AG10803 (cell line): ENCODE data around the gene CASQ2.

Source experiments
- DNase-seq: peaks from one replicate; pipeline ENCODE4 v3.0.0; 2010; ENCODE audit warnings: low read depth
- H3K4me3 ChIP-seq: 2 replicates; pipeline ENCODE4 v1.5.1; 2011; ENCODE audit warnings: mild to moderate bottlenecking, low read length, control low read depth
- CTCF ChIP-seq: conservative IDR thresholded peaks from 2 replicates; pipeline ENCODE4 v1.5.1; 2011; ENCODE audit warnings: mild to moderate bottlenecking, low read length, control low read depth, inconsistent platforms

CASQ2 gene

DNA sequence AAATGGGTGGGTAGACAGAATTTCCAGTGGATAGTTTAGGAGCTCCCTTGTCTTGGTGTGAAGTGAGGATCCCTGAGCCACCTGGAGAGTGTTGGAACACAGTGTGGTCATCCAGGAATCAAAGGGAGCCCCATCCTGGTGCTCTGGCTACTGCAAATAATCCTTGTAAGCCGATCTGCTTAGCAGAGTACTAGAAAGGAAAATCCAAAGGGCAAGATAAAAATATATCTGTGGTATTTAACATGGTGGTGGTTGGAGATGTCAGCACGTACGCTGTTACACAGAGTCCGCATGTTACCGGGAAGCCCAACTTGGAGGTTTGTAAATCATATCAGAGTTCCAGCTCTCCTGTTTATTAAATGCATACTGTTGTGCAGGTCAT is 87.8 kb downstream of the CASQ2 start:
- no peak for TF ChIP-seq CTCF
- no peak for DNase-seq
- H3K4me3 ChIP-seq = no peak overlapping the region

DNA sequence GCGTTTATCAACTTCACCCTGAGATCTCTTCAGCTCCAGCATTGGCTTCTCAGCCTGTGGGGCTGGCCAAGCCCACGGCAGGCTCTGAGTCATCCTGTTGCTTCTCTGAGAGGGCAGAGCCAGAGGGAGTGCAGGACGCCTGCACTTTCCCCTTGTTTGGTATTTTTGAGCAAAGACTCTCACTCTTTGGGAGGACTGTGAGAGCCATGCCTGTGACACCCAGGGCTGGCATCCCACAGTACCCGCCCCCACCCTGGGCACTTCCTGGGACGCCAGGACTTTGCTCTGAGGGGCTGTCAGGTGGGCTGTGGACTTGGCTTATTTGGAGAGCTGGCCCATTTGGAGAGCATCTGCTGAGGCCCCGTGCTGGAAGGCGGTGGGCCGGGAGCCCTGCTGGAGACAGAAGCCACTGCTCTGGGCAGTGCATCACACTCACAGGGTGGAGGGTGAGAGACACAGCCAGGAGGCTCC is 89.3 kb downstream of the CASQ2 start:
- DNase-seq = peak; percentile 73
- no peak overlapping the region for H3K4me3 ChIP-seq
- peak; percentile 20 for TF ChIP-seq CTCF

DNA sequence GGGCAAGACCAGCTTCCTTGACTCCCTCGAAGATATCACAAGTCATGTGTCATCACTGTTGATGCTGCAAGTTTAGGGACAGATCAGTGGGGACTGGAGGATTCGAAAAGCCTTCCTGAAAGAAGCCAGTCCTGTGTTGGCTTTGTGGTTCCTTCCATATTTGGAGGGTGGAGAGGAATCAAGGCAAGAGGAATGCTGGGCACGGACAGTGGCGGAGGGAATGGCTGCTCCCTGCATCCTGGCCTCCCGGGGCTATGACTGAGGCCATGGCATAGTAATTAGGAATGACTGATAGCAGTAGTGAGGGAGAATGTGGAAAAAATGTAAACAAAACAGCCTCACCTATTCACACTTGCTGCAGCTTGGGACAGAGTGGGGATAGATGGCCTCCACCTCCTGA is 90.4 kb downstream of the CASQ2 start:
- H3K4me3 ChIP-seq = no peak overlapping the region
- no peak for TF ChIP-seq CTCF
- no peak for DNase-seq

DNA sequence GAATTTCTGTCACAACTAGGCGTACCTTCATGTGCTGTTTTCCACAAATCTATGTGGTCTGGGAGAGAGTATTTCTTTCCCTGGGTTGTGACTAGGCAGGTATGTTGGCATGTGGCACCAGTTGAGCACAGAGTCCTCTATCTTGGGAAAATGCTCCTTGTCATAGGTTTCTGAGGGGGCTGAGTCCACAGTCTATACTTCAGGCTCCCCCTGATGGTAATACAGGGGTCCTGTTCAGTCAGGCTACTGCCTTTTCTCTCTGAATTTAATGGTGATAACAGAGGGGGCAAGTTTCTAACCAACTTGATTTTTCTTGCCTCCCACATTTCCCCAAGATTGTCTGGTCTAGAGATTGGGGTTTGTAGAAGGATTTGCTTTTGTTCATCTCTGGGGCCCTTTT is 90.9 kb downstream of the CASQ2 start:
- TF ChIP-seq CTCF = no peak
- no peak overlapping the region for H3K4me3 ChIP-seq
- DNase-seq = no peak

DNA sequence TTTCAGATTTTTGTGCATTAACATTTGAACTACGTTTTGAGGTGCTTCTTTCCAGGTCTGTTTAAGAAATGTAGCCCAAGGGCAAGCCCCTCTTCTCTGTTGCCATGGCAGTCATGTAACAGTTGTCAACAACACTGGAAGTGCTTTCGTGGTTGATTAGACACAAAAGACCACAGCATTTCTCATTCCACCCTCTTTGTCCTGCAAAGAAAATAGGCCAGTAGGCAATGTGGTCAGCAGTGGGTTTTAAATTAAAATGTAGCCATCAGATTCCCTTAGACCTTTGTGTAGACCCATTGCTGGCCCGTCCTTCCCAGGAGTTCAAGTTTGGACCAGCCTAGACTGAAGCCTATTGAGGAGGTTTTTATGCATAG is 91.3 kb downstream of the CASQ2 start:
- H3K4me3 ChIP-seq = no peak overlapping the region
- TF ChIP-seq CTCF = no peak
- peak; percentile 15 for DNase-seq

- DNase-seq = no peak
- TF ChIP-seq CTCF = no peak
- H3K4me3 ChIP-seq = no peak overlapping the region
Observed at GRCh38 chr1:115676498-115677181, 91.9 kb downstream of the CASQ2 start.

- no peak for TF ChIP-seq CTCF
Observed at GRCh38 chr1:115672224-115673009, 96.1 kb downstream of the CASQ2 start.

More at GRCh38 chr1:115672224-115673009, 96.1 kb downstream of the CASQ2 start:
- no peak for DNase-seq
- no peak overlapping the region for H3K4me3 ChIP-seq
